A549 (cell line): Measurements from ENCODE around the gene PRSS27. TPM values are rescaled to one million over a fixed set of nuclear protein-coding genes. Genes with fewer than 3 reads are reported as not detected.
"Not testable (repeated sequence)": the region's sequence is repeated elsewhere in the genome, so short reads cannot be mapped to it uniquely, and the experiment has no call there.

Experiments
- ATAC-seq, 2 experiments: fragments of 200-7000 bp in 1 of 2; fragments of >200 bp in 1 of 2; cut with Nextera tagmentation in 1 of 2; cut with Tn5 transposase in 1 of 2; 3 replicates each; pipeline versions ENCODE4 v1.8.0 to v1.9.1; 2018 to 2020; ENCODE audit warnings: mild to moderate bottlenecking in 1 of 2, moderate library complexity in 1 of 2
- CTCF ChIA-PET: fragments of 300-600 bp; sonication (Branson Sonifier 250); formaldehyde crosslinking; extraction: SDS; loops from one replicate; lab custom pipeline; 2021; ENCODE audit warnings: antibody characterized with exemption, inconsistent platforms; lab: Yijun Ruan, JAX
- POLR2A ChIA-PET: fragments of 350-600 bp; formaldehyde crosslinking; extraction: SDS; loops from one replicate; lab custom pipeline; 2021; ENCODE audit warnings: antibody characterized with exemption, inconsistent platforms; lab: Yijun Ruan, JAX
- DNase-seq, 2 experiments: peaks; one replicate each; pipeline versions ENCODE4 v3.0.0 to v3.0.0-alpha.2; 2011 to 2016; ENCODE audit warnings: low read depth in 1 of 2, low spot score in 1 of 2
- FAIRE-seq: peaks from 2 replicates; lab custom pipeline; 2011; peaks lifted over from hg19 to GRCh38; lab: Jason Lieb, UNC
- H3K27ac ChIP-seq, 2 experiments: fragments of >200 bp; sonication (Bioruptor Twin); formaldehyde crosslinking; 3 replicates each; pipeline ENCODE4 v1.5.1; 2016 to 2017
- H3K4me1 ChIP-seq: fragments of >200 bp; sonication (Bioruptor Twin); formaldehyde crosslinking; 3 replicates; pipeline ENCODE4 v1.6.1; 2016
- H3K4me2 ChIP-seq: fragments of >200 bp; sonication (Bioruptor Twin); formaldehyde crosslinking; 3 replicates; pipeline ENCODE4 v1.6.1; 2016
- H3K4me3 ChIP-seq: fragments of >200 bp; sonication (Bioruptor Twin); formaldehyde crosslinking; 3 replicates; pipeline ENCODE4 v1.5.1; 2016
- H3K9me3 ChIP-seq: fragments of >200 bp; sonication (Bioruptor Twin); formaldehyde crosslinking; 3 replicates; pipeline ENCODE4 v1.6.1; 2016
- CBX8 ChIP-seq: fragments of 200-600 bp; sonication (generic); IDR thresholded peaks from 2 replicates; pipeline ENCODE4 v1.6.1; 2016
- CTCF ChIP-seq: fragments of >200 bp; sonication (Bioruptor Twin); formaldehyde crosslinking; IDR thresholded peaks from 3 replicates; pipeline ENCODE4 v1.5.1; 2016
- EHF ChIP-seq: fragments of 250-450 bp; sonication (Bioruptor Pico); IDR thresholded peaks from 2 replicates; pipeline ENCODE4 v1.5.0; 2020; ENCODE audit warnings: mild to moderate bottlenecking
- FOSL2 ChIP-seq, 2 experiments: fragments of 450-650 bp in 1 of 2; fragments of >200 bp in 1 of 2; sonication (Bioruptor Twin) in 1 of 2; formaldehyde crosslinking; IDR thresholded peaks; 2 replicates each; pipeline versions ENCODE4 v1.5.0 to v1.6.1; 2016 to 2020; ENCODE audit warnings: mild to moderate bottlenecking in 1 of 2, moderate library complexity in 1 of 2
- FOXS1 ChIP-seq: fragments of 250-450 bp; sonication (Bioruptor Pico); IDR thresholded peaks from 2 replicates; pipeline ENCODE4 v1.5.0; 2020; ENCODE audit warnings: mild to moderate bottlenecking, moderate library complexity
- HEYL ChIP-seq: fragments of 250-450 bp; sonication (Bioruptor Pico); IDR thresholded peaks from 2 replicates; pipeline ENCODE4 v1.8.0; 2021; ENCODE audit warnings: mild to moderate bottlenecking, moderate library complexity
- HMGXB4 ChIP-seq: fragments of 250-450 bp; sonication (Bioruptor Pico); IDR thresholded peaks from 2 replicates; pipeline ENCODE4 v1.5.0; 2021; ENCODE audit warnings: mild to moderate bottlenecking, moderate library complexity, borderline replicate concordance
- HOXB13 ChIP-seq: fragments of 250-450 bp; sonication (Bioruptor Pico); IDR thresholded peaks from 2 replicates; pipeline ENCODE4 v1.5.0; 2020; ENCODE audit warnings: low read depth, mild to moderate bottlenecking, moderate library complexity
- JUN ChIP-seq, 2 experiments: fragments of >200 bp; sonication (Bioruptor Twin); formaldehyde crosslinking; IDR thresholded peaks; 2 replicates in 1 of 2; 3 replicates in 1 of 2; pipeline ENCODE4 v1.6.1; 2016 to 2017
- JUNB ChIP-seq: fragments of >200 bp; sonication (Bioruptor Twin); formaldehyde crosslinking; IDR thresholded peaks from 2 replicates; pipeline ENCODE4 v1.6.1; 2016
- MAFK ChIP-seq: fragments of 450-650 bp; IDR thresholded peaks from 2 replicates; pipeline ENCODE4 v1.6.1; 2014; ENCODE audit not compliant: partially characterized antibody
- MAX ChIP-seq: IDR thresholded peaks from 2 replicates; pipeline ENCODE4 v1.6.1; 2012
- MAZ ChIP-seq: fragments of 150-350 bp; IDR thresholded peaks from 2 replicates; pipeline ENCODE4 v1.6.1; 2014; ENCODE audit warnings: antibody characterized with exemption, low read depth, low read length, borderline replicate concordance
- MYC ChIP-seq: IDR thresholded peaks from 2 replicates; pipeline ENCODE4 v1.6.1; 2012; ENCODE audit warnings: mild to moderate bottlenecking, inconsistent platforms, low read length, improper control_type of control experiment, borderline replicate concordance
- PHF8 ChIP-seq: fragments of 200-600 bp; sonication (generic); IDR thresholded peaks from 2 replicates; pipeline ENCODE4 v1.6.1; 2016; ENCODE audit warnings: low read depth, mild to moderate bottlenecking, antibody characterized with exemption, moderate library complexity, borderline replicate concordance
- POLR2A ChIP-seq: IDR thresholded peaks from 2 replicates; pipeline ENCODE4 v1.6.1; 2012; ENCODE audit warnings: mild to moderate bottlenecking, low read length
- POLR2AphosphoS2 ChIP-seq: conservative IDR thresholded peaks from 2 replicates; pipeline ENCODE4 v1.6.1; 2012; ENCODE audit warnings: low read length, improper control_type of control experiment, inconsistent platforms
- RAD21 ChIP-seq, 2 experiments: fragments of >200 bp in 1 of 2; sonication (Bioruptor Twin) in 1 of 2; formaldehyde crosslinking in 1 of 2; IDR thresholded peaks in 1 of 2; conservative IDR thresholded peaks in 1 of 2; 2 replicates in 1 of 2; 3 replicates in 1 of 2; pipeline ENCODE4 v1.6.1; 2012 to 2018; ENCODE audit warnings: inconsistent platforms in 1 of 2
- REST ChIP-seq: fragments of 200-600 bp; sonication (generic); IDR thresholded peaks from 2 replicates; pipeline ENCODE4 v1.6.1; 2016; ENCODE audit warnings: antibody characterized with exemption, mild to moderate bottlenecking, moderate library complexity
- SMC3 ChIP-seq: fragments of >200 bp; sonication (Bioruptor Twin); formaldehyde crosslinking; IDR thresholded peaks from 3 replicates; pipeline ENCODE4 v1.6.1; 2018; ENCODE audit warnings: inconsistent platforms
- TFCP2L1 ChIP-seq: fragments of 250-450 bp; sonication (Bioruptor Pico); IDR thresholded peaks from 2 replicates; pipeline ENCODE4 v1.5.0; 2021; ENCODE audit warnings: mild to moderate bottlenecking
- ZC3H11A ChIP-seq: fragments of 450-650 bp; IDR thresholded peaks from 2 replicates; pipeline ENCODE4 v1.6.1; 2014; ENCODE audit warnings: antibody characterized with exemption, mild to moderate bottlenecking
- WGBS: methylation state at CpG from one replicate; pipeline ENCODE4 v1.1.6; 2017; ENCODE audit errors: missing lambda C conversion rate; 5-methylcytosine and 5-hydroxymethylcytosine counted together
- polyA plus RNA-seq, 4 experiments: library from polyadenylated mRNA; depleted of rRNA in 3 of 4; stranded (reverse); fragments of >200 nt; fragmentation: RNase III in 1 of 4; extraction: RNeasy Plus Mini Kit Qiagen cat#74134 plus additional on column Dnase treatment in 1 of 4; gene quantifications; 2 replicates in 3 of 4; 3 replicates in 1 of 4; pipeline ENCODE4 v1.2.3, GENCODE V29; 2011 to 2017

PRSS27 gene
- polyA plus RNA-seq, 2 of the 4 experiments (the other 2 are of a cell fraction), result 1.00 to 1.2 TPM

GRCh38 chr16:2724088-2724676 is 4.2 kb upstream of the PRSS27 start:
- peaks cover 23% of the 10 kb centered on the region; the same call in 2 of the 3 replicates for H3K4me1 ChIP-seq
- 79% methylated on average over 7 of the region's 7 CpGs for WGBS
- no peak for TF ChIP-seq MAZ
- TF ChIP-seq CBX8, result no peak
- no peak for TF ChIP-seq HEYL
- TF ChIP-seq MAFK, result no peak
- TF ChIP-seq EHF (CRISPR knock-in tag), result no peak
- TF ChIP-seq ZC3H11A, result no peak
- TF ChIP-seq FOXS1 (CRISPR knock-in tag), result no peak
- no peak for TF ChIP-seq PHF8
- TF ChIP-seq POLR2AphosphoS2, result no peak
- no peak for TF ChIP-seq TFCP2L1 (CRISPR knock-in tag)
- no peak for TF ChIP-seq REST
- no peak for DNase-seq
- H3K9me3 ChIP-seq, result no peaks in the 10 kb centered on the region
- no peak for ATAC-seq
- no peak for FAIRE-seq
- H3K27ac ChIP-seq, result no peak overlapping the region
- ChIA-PET CTCF (interaction anchor here (1.0 to 1.5 kb wide), 3 partner anchors 21 to 183 kb away, joined by 3 read pairs; no protein-coding TSS in a partner anchor), POLR2A (interaction anchor here (0.8 kb wide), 1 partner anchor 42 kb away, joined by 3 read pairs; the partner anchor contains the start of gene KCTD5)
- no peak overlapping the region for H3K4me3 ChIP-seq
- H3K4me2 ChIP-seq, result no peak overlapping the region

GRCh38 chr16:2721634-2722173 is 1.7 kb upstream of the PRSS27 start:
- DNase-seq, POLR2A ChIA-PET, FAIRE-seq, ATAC-seq, H3K9me3 ChIP-seq: not testable (repeated sequence)
- H3K4me2 ChIP-seq, result peak overlapping the region; percentile 85
- 53% methylated on average over 14 of the region's 14 CpGs for WGBS
- CTCF ChIA-PET, result interaction anchor here (0.8 to 1.5 kb wide), 3 partner anchors 9 to 146 kb away, joined by 3 to 5 read pairs (median 5); no protein-coding TSS in a partner anchor
- peak overlapping the region; percentile 88 for H3K4me3 ChIP-seq
- peak overlapping the region; percentile 94 to 99 for H3K27ac ChIP-seq
- peaks cover 28% of the 10 kb centered on the region; the same call in 2 of the 3 replicates for H3K4me1 ChIP-seq

GRCh38 chr16:2720719-2721633 is 952 bp upstream of the PRSS27 start:
- WGBS, result 1% methylated on average over 27 of the region's 99 CpGs
- peaks cover 28% of the 10 kb centered on the region; the same call in 2 of the 3 replicates for H3K4me1 ChIP-seq
- peak overlapping the region; percentile 85 for H3K4me2 ChIP-seq
- peak overlapping the region; percentile 88 for H3K4me3 ChIP-seq
- no peak for FAIRE-seq
- peak; percentile 87 to 88 for ATAC-seq
- H3K27ac ChIP-seq, result peak overlapping the region; percentile 94 to 99
- CTCF ChIA-PET, result interaction anchor here (0.7 to 1.4 kb wide), 4 partner anchors 9 to 25 kb away, joined by 3 to 5 read pairs (median 3); no protein-coding TSS in a partner anchor
- DNase-seq, result peak; percentile 82 to 93
- POLR2A ChIA-PET, result interaction anchor here (1.0 to 1.1 kb wide), 2 partner anchors 32 to 39 kb away, joined by 3 to 6 read pairs; partner anchors contain the start of genes KCTD5 and SRRM2
- H3K9me3 ChIP-seq, result no peaks in the 10 kb centered on the region
- TF ChIP-seq CTCF (peak; percentile 92), HOXB13 (CRISPR knock-in tag) (no peak), SMC3 (peak; percentile 67), JUNB (no peak), MAX (peak; percentile 71), MYC (0 out of 2 replicates have a peak, but pooled peaks have one; percentile 31), FOSL2 (IDR thresholded peaks at IDR 0.05) (no peak), FOSL2 (CRISPR knock-in tag; IDR thresholded peaks at IDR 0.05) (peak; percentile 49), RAD21 (conservative IDR thresholded peaks at IDR 0.05 in 1 of 2, IDR thresholded peaks at IDR 0.05 in 1 of 2) (peak; percentile 15 to 61; a peak in 3 of 5 replicates), POLR2A (peak; percentile 39; the same call in 1 of the 2 replicates), JUN (IDR thresholded peaks at IDR 0.05) (peak; percentile 65 to 87; a peak in 3 of 5 replicates), HMGXB4 (CRISPR knock-in tag) (no peak)
